ENCODE data around the gene XRCC3. TPM values are rescaled to one million over a fixed set of nuclear protein-coding genes. Genes with fewer than 3 reads are reported as not detected.

XRCC3 gene
- total and polyA plus RNA-seq, 12 donors: 1.3 to 10.2 (median 5.0) TPM

DNA sequence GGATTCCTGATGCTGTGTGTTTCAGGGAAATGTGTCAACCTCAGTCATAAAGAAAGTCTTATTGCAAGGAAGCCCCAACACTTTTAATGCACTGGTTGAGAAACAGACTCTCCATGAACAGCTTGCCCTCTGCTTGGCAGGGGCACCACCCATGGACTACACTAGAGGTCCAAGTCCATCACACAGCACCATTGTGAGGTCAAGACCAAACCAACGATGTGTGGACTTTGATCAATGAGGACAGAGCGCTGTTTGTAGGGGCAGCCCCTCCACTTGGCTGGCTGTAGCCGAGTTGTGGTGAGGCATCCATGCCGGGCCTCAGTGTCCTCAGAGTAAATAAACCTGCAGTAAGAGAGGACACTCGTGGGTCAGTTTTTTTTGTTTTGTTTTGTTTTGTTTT, 30.2 kb upstream of the XRCC3 start:
- Histone ChIP-seq H3K4me1 (replicated peaks in 1 of 2) (no peaks in the 10 kb centered on the region), H3K9me3 (replicated peaks in 1 of 3) (no peaks in the 10 kb centered on the region), H3K27ac (no peak overlapping the region), H3K36me3 (replicated peaks in 1 of 2) (peaks cover 0 to 15% of the 10 kb centered on the region in 2 donors), H3K4me3 (no peak overlapping the region), H3K27me3 (no peaks in the 10 kb centered on the region)
- WGBS, 4 donors: 66 to 89% (median 84%) methylated on average over 5 of the region's 5 CpGs
- DNase-seq: peak in 1 of 7 donors; percentile 27
- TF ChIP-seq POLR2A (IDR thresholded peaks at IDR 0.05) (no peak), CTCF (IDR thresholded peaks at IDR 0.05) (no peak)
- intact Hi-C loops (cut with DNase I): no loop called here

DNA sequence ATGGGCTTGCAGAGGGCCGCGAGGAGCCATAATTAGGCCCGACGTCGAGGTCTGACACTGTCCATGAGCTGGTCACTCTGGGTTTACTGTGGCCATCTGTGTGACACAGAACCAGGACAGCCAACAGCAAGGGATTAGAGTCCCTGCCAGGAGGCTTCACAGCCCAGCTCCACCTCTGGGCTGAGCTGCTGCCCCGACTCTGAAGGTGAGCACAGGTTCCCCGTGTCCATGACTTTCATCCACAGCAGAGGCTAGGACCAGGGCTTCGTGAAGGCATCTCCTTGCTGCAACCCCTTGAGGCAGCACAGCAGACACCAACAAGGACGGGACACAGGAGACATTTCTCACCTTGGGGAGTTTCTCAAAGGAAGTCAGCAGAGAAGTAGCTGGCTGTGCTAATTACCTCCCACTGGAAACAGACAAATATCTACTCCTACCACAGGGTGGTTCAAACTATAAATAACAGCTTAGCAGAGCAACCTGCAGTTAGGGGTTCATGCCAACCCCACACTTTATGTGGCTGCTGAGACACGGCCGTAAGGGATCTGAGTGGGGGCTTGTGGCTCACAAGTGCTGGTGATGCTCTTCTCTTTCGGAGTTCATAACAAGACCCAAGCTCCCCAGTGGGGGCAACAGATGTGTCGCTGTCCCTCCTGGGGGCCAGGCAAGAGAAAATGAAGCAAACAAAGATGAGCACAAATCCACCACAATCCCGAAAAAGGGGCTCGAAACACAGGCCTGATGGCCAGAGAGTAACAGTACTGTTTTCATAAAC, 29.6 kb upstream of the XRCC3 start:
- no peaks in the 10 kb centered on the region for H3K4me1 ChIP-seq (replicated peaks in 1 of 2)
- H3K9me3 ChIP-seq (replicated peaks in 1 of 3): no peaks in the 10 kb centered on the region
- H3K27me3 ChIP-seq: no peaks in the 10 kb centered on the region
- peak in 1 of 7 donors; percentile 37 for DNase-seq
- intact Hi-C loops (cut with DNase I): no loop called here
- 87 to 93% (median 91%) methylated on average over 12 to 15 of the region's 15 CpGs for WGBS, 4 donors
- no peak overlapping the region for H3K27ac ChIP-seq
- no peak for TF ChIP-seq POLR2A (IDR thresholded peaks at IDR 0.05)
- H3K4me3 ChIP-seq: no peak overlapping the region
- H3K36me3 ChIP-seq (replicated peaks in 1 of 2): peaks cover 0 to 20% of the 10 kb centered on the region in 2 donors

GRCh38 chr14:103743691-103744090, 28.4 kb upstream of the XRCC3 start:
- Histone ChIP-seq H3K4me3 (no peak overlapping the region), H3K9me3 (replicated peaks in 1 of 3) (no peaks in the 10 kb centered on the region), H3K27me3 (no peaks in the 10 kb centered on the region), H3K36me3 (replicated peaks in 1 of 2) (peaks cover 0 to 15% of the 10 kb centered on the region in 2 donors), H3K4me1 (replicated peaks in 1 of 2) (no peaks in the 10 kb centered on the region), H3K27ac (no peak overlapping the region)
- intact Hi-C loops (cut with DNase I): no loop called here
- TF ChIP-seq CTCF (IDR thresholded peaks at IDR 0.05) (no peak), POLR2A (IDR thresholded peaks at IDR 0.05) (no peak)
- peak in 1 of 7 donors; percentile 49 for DNase-seq
- 89 to 97% (median 91%) methylated on average over 9 to 15 of the region's 15 CpGs for WGBS, 4 donors

- intact Hi-C loops (cut with DNase I): no loop called here
- peak overlapping the region in 2 of 5 donors; percentile 14 to 62 for H3K27ac ChIP-seq
Observed at GRCh38 chr14:103742499-103743255, 27.4 kb upstream of the XRCC3 start.

More at GRCh38 chr14:103742499-103743255, 27.4 kb upstream of the XRCC3 start:
- H3K4me3 ChIP-seq: no peak overlapping the region
- DNase-seq: peak in 1 of 7 donors; percentile 44
- no peaks in the 10 kb centered on the region for H3K27me3 ChIP-seq
- 93 to 98% (median 95%) methylated on average over 13 to 14 of the region's 14 CpGs for WGBS, 4 donors
- H3K4me1 ChIP-seq (replicated peaks in 1 of 2): peaks cover under 1 to 1% of the 10 kb centered on the region in 2 donors
- peaks cover 0 to 20% of the 10 kb centered on the region in 2 donors for H3K36me3 ChIP-seq (replicated peaks in 1 of 2)
- H3K9me3 ChIP-seq (replicated peaks in 1 of 3): no peaks in the 10 kb centered on the region
- no peak for TF ChIP-seq POLR2A (IDR thresholded peaks at IDR 0.05)
- no peak for TF ChIP-seq CTCF (IDR thresholded peaks at IDR 0.05)
